ENCODE data around the gene KPNB1. TPM values are rescaled to one million over a fixed set of nuclear protein-coding genes. Genes with fewer than 3 reads are reported as not detected.

The KPNB1 gene
- total RNA-seq, 1 experiment from 2014 or later, result 538 TPM

DNA sequence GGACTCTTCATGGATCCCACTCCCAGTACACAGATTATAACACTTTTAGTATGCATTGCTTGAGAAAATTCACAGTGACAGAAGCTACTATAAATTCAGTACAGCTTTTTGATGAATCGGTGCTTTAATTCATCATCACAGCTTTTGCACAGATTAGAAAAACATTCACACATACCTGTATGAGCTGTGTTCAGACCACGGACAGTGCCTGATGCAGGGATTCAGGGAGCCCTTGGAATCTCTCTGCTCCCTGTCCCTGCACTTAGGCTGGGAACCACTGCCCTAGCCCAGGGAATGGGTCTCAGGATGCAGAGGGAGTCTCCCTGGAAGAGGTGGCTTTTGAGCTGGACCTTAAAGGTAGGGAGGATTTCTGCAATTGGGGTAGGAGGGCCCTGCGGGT is 58.2 kb downstream of the KPNB1 start:
- no TSS peak for BruUV-seq (replicated peaks)
- no peak for DNase-seq
- CTCF ChIA-PET, result interaction anchor here (1.1 to 2.1 kb wide), 2 partner anchors 10 to 11 kb away, joined by 3 to 8 read pairs; no protein-coding TSS in a partner anchor
- Mint-ChIP-seq H3K27me3 (ENCODE audit: unreplicated experiment) (peaks cover 80% of the 10 kb centered on the region), H3K27ac (ENCODE audit: unreplicated experiment) (no peak overlapping the region), H3K36me3 (ENCODE audit: insufficient read depth, unreplicated experiment) (no peaks in the 10 kb centered on the region), H3K9me3 (ENCODE audit: low read depth, unreplicated experiment) (no peaks in the 10 kb centered on the region), H3K4me1 (ENCODE audit: low read depth, unreplicated experiment) (peaks cover 10% of the 10 kb centered on the region), H3K4me3 (ENCODE audit: low read depth, unreplicated experiment) (no peak overlapping the region)
- intact Hi-C loops (cut with micrococcal nuclease; ENCODE audit: unreplicated experiment), result no loop called here
- TF ChIP-seq, protein P1, sequence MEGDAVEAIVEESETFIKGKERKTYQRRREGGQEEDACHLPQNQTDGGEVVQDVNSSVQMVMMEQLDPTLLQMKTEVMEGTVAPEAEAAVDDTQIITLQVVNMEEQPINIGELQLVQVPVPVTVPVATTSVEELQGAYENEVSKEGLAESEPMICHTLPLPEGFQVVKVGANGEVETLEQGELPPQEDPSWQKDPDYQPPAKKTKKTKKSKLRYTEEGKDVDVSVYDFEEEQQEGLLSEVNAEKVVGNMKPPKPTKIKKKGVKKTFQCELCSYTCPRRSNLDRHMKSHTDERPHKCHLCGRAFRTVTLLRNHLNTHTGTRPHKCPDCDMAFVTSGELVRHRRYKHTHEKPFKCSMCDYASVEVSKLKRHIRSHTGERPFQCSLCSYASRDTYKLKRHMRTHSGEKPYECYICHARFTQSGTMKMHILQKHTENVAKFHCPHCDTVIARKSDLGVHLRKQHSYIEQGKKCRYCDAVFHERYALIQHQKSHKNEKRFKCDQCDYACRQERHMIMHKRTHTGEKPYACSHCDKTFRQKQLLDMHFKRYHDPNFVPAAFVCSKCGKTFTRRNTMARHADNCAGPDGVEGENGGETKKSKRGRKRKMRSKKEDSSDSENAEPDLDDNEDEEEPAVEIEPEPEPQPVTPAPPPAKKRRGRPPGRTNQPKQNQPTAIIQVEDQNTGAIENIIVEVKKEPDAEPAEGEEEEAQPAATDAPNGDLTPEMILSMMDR (IDR thresholded peaks at IDR 0.05; ENCODE audit: unreplicated experiment), result no peak

DNA sequence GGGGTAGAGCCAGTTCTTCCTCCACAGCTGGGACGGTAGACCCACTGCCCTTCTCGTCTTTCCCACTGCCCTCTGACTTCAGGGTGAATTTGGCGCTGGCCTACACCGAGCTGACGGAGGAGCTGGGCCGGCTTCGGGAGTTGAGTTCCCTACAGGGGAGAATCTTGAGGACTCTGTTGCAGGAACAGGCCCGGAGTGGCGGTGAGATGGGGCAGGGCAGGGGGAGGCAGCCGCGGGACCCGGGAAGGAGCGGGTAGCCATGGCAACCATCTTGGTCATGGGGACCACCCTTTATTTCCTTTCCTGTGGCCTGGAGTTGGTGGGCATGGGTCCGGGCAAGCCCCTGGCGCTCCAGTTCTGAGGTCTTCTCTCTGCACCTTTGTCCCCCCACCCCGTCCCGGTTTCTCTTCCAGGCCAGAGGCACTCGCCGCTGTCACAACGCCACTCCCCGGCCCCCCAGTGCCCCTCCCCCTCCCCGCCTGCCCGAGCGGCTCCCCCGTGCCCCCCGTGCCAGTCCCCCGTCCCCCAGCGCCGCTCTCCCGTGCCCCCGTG is 58.7 kb downstream of the KPNB1 start:
- intact Hi-C loops (cut with micrococcal nuclease; ENCODE audit: unreplicated experiment), result no loop called here
- Mint-ChIP-seq H3K27ac (ENCODE audit: unreplicated experiment) (no peak overlapping the region), H3K36me3 (ENCODE audit: insufficient read depth, unreplicated experiment) (no peaks in the 10 kb centered on the region), H3K4me1 (ENCODE audit: low read depth, unreplicated experiment) (peaks cover 10% of the 10 kb centered on the region), H3K4me3 (ENCODE audit: low read depth, unreplicated experiment) (no peak overlapping the region), H3K27me3 (ENCODE audit: unreplicated experiment) (peaks cover 85% of the 10 kb centered on the region), H3K9me3 (ENCODE audit: low read depth, unreplicated experiment) (no peaks in the 10 kb centered on the region)
- BruUV-seq (replicated peaks), result no TSS peak
- DNase-seq, result no peak
- TF ChIP-seq, protein P1 (IDR thresholded peaks at IDR 0.05; ENCODE audit: unreplicated experiment), result no peak
- CTCF ChIA-PET, result interaction anchor here (1.0 to 1.1 kb wide), 2 partner anchors 10 kb away, joined by 3 read pairs; no protein-coding TSS in a partner anchor

DNA sequence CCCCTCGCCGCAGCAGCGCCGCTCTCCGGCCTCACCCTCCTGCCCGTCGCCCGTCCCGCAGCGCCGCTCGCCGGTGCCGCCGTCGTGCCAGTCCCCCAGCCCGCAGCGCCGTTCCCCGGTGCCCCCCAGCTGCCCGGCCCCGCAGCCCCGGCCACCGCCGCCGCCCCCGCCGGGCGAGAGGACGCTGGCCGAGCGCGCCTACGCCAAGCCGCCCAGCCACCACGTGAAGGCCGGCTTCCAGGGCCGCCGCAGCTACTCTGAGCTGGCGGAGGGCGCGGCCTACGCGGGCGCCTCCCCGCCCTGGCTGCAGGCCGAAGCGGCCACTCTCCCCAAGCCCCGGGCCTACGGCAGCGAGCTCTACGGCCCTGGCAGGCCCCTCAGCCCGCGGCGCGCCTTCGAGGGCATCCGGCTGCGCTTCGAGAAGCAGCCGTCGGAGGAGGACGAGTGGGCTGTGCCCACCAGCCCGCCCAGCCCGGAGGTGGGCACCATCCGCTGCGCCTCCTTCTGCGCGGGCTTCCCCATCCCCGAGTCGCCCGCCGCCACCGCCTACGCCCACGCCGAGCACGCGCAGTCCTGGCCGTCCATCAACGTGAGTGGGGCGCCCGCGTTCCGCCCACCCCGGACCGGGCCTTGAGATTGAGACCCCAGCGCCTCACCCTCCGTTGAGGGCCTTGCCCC is 59.3 kb downstream of the KPNB1 start:
- Mint-ChIP-seq H3K27ac (ENCODE audit: unreplicated experiment) (no peak overlapping the region), H3K9me3 (ENCODE audit: low read depth, unreplicated experiment) (no peaks in the 10 kb centered on the region), H3K27me3 (ENCODE audit: unreplicated experiment) (peaks cover 86% of the 10 kb centered on the region), H3K4me1 (ENCODE audit: low read depth, unreplicated experiment) (peaks cover 13% of the 10 kb centered on the region), H3K36me3 (ENCODE audit: insufficient read depth, unreplicated experiment) (no peaks in the 10 kb centered on the region), H3K4me3 (ENCODE audit: low read depth, unreplicated experiment) (no peak overlapping the region)
- no TSS peak for BruUV-seq (replicated peaks)
- DNase-seq, result no peak
- CTCF ChIA-PET, result interaction anchor here (1.0 to 1.5 kb wide), 2 partner anchors 9 to 11 kb away, joined by 3 read pairs; no protein-coding TSS in a partner anchor
- TF ChIP-seq, protein P1 (IDR thresholded peaks at IDR 0.05; ENCODE audit: unreplicated experiment), result no peak
- intact Hi-C loops (cut with micrococcal nuclease; ENCODE audit: unreplicated experiment), result no loop called here

DNA sequence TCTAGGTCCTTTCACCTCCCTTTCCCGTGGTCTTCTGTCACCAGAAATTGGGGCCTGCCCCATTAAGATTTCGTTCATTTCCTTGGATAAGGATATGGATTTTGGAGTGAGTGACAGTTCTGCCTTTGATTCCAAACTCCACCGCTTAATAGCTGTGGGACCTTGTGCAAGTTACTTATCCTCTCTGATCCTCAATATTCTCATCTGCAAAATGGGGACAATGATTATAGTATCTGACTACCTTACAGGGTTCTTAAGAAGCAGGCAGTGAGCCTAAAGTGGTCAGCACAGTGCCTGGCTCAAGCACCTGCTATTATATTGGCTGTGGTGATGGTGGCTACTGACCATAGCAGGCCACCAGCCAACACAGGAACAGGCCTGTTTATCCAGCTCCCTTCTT is 59.9 kb downstream of the KPNB1 start:
- Mint-ChIP-seq H3K4me3 (ENCODE audit: low read depth, unreplicated experiment) (no peak overlapping the region), H3K27me3 (ENCODE audit: unreplicated experiment) (peaks cover 86% of the 10 kb centered on the region), H3K4me1 (ENCODE audit: low read depth, unreplicated experiment) (peaks cover 16% of the 10 kb centered on the region), H3K36me3 (ENCODE audit: insufficient read depth, unreplicated experiment) (no peaks in the 10 kb centered on the region), H3K9me3 (ENCODE audit: low read depth, unreplicated experiment) (no peaks in the 10 kb centered on the region), H3K27ac (ENCODE audit: unreplicated experiment) (no peak overlapping the region)
- TF ChIP-seq, protein P1 (IDR thresholded peaks at IDR 0.05; ENCODE audit: unreplicated experiment), result no peak
- no TSS peak for BruUV-seq (replicated peaks)
- CTCF ChIA-PET, result interaction anchor here (0.9 to 1.5 kb wide), 3 partner anchors 9 to 12 kb away, joined by 3 read pairs; no protein-coding TSS in a partner anchor
- no peak for DNase-seq
- intact Hi-C loops (cut with micrococcal nuclease; ENCODE audit: unreplicated experiment), result no loop called here

All from Calu3 (cell line).